Activated CD4-positive, alpha-beta T cell treated with anti-CD3 and anti-CD28 coated beads for 36 hours (primary cell): ENCODE results near the gene ZACN. TPM values are rescaled to one million over a fixed set of nuclear protein-coding genes. Genes with fewer than 3 reads are reported as not detected.
A peak's percentile ranks its signal among the peaks of the same experiment; 100 is the strongest.
"Not testable (repeated sequence)": the region's sequence is repeated elsewhere in the genome, so short reads cannot be mapped to it uniquely, and the experiment has no call there.

Experiments used
- ATAC-seq: fragments of 200-7000 bp; cut with Tn5 transposase; one replicate; pipeline ENCODE4 v1.10.0; 2021; ENCODE audit warnings: mild to moderate bottlenecking, moderate library complexity
- CTCF ChIA-PET: fragments of 350-600 bp; sonication (Branson Sonifier 250); formaldehyde crosslinking; loops from one replicate; lab custom pipeline; 2021; ENCODE audit warnings: antibody characterized with exemption; lab: Charles Lee
- POLR2A ChIA-PET: fragments of 350-600 bp; sonication (Branson Sonifier 250); formaldehyde crosslinking; loops from one replicate; lab custom pipeline; 2021; ENCODE audit warnings: antibody characterized with exemption, inconsistent platforms; lab: Charles Lee
- DNase-seq: peaks from one replicate; pipeline ENCODE4 v3.0.0-alpha.2; 2020
- H3K27ac Mint-ChIP-seq: one replicate; pipeline ENCODE4 v1.8.0; 2021; ENCODE audit warnings: mixed read lengths
- H3K27me3 Mint-ChIP-seq: one replicate; pipeline ENCODE4 v1.8.0; 2021; ENCODE audit warnings: mixed read lengths
- H3K36me3 Mint-ChIP-seq: one replicate; pipeline ENCODE4 v1.8.0; 2021; ENCODE audit warnings: low read depth, mixed read lengths
- H3K4me1 Mint-ChIP-seq: one replicate; pipeline ENCODE4 v1.8.0; 2021; ENCODE audit warnings: mixed read lengths
- H3K4me3 Mint-ChIP-seq: one replicate; pipeline ENCODE4 v1.8.0; 2021; ENCODE audit warnings: mild to moderate bottlenecking, moderate library complexity, mixed read lengths
- H3K9me3 Mint-ChIP-seq: one replicate; pipeline ENCODE4 v1.8.0; 2021; ENCODE audit warnings: low read depth, mixed read lengths
- intact Hi-C, 2 experiments: fragments of 100-400 bp; cut with DNase I in 1 of 2; cut with micrococcal nuclease in 1 of 2; formaldehyde crosslinking; loops; one replicate each; pipeline versions ENCODE4 v1.14.2 to v1.15.1; 2022 to 2024; cut with DNase I, micrococcal nuclease
- total RNA-seq, 2 experiments: library from RNA; stranded (reverse); gene quantifications; one replicate each; pipeline ENCODE4 v1.2.3, GENCODE V29; 2021

The ZACN gene
- total RNA-seq, 2 experiments from 2014 or later: 4.8 to 5.4 TPM

DNA sequence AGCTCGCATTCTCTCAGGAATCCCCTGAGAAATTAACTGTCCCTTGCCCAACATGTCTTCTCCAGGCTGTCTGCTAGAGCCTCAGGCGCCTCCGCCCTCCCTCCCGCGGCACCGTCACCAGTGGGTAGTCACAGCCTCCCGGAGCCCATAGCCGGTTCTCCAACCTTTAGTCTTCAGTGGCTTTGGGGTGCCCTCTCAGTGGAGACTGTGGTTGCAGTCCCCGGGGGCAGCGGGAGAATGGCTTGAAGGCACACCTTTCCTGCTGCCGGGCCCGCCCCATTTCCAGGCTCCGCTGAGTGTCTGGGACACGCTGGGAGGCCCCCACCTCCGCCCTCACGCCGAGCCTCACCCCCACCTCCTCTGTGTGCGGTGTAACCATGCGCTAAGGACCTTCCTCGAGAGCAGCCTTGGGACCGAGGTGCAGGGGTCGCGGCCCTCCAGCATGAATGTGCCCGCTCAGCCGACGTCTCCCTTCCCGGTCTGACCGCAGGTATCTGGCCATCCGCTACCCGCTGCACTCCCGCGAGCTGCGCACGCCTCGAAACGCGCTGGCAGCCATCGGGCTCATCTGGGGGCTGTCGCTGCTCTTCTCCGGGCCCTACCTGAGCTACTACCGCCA, 2.7 kb upstream of the ZACN start:
- H3K4me1 Mint-ChIP-seq: peaks cover 50% of the 10 kb centered on the region
- H3K36me3 Mint-ChIP-seq: peaks cover 6% of the 10 kb centered on the region
- CTCF ChIA-PET: interaction anchor here (1.2 to 1.5 kb wide), 2 partner anchors 62 to 309 kb away, joined by 3 to 5 read pairs; no protein-coding TSS in a partner anchor
- DNase-seq: peak; percentile 35
- no peaks in the 10 kb centered on the region for H3K9me3 Mint-ChIP-seq
- intact Hi-C loops: loop anchor here in 1 of 2 experiments (5.0 kb wide), 1 partner anchor 64 kb away; no protein-coding TSS in a partner anchor
- peak overlapping the region; percentile 57 for H3K4me3 Mint-ChIP-seq
- POLR2A ChIA-PET: no interaction called here
- H3K27me3 Mint-ChIP-seq: peaks cover 40% of the 10 kb centered on the region
- H3K27ac Mint-ChIP-seq: no peak overlapping the region
- no peak for ATAC-seq

DNA sequence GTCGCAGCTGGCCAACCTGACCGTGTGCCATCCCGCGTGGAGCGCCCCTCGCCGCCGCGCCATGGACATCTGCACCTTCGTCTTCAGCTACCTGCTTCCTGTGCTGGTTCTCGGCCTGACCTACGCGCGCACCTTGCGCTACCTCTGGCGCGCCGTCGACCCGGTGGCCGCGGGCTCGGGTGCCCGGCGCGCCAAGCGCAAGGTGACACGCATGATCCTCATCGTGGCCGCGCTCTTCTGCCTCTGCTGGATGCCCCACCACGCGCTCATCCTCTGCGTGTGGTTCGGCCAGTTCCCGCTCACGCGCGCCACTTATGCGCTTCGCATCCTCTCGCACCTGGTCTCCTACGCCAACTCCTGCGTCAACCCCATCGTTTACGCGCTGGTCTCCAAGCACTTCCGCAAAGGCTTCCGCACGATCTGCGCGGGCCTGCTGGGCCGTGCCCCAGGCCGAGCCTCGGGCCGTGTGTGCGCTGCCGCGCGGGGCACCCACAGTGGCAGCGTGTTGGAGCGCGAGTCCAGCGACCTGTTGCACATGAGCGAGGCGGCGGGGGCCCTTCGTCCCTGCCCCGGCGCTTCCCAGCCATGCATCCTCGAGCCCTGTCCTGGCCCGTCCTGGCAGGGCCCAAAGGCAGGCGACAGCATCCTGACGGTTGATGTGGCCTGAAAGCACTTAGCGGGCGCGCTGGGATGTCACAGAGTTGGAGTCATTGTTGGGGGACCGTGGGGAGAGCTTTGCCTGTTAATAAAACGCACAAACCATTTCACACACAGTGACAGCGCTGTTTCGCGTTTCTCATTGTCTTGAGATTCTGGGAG, 2.0 kb upstream of the ZACN start:
- peaks cover 44% of the 10 kb centered on the region for H3K4me1 Mint-ChIP-seq
- ATAC-seq: no peak
- CTCF ChIA-PET: interaction anchor here (1.2 to 1.3 kb wide), 2 partner anchors 202 to 308 kb away, joined by 3 to 4 read pairs; no protein-coding TSS in a partner anchor
- peak overlapping the region; percentile 57 for H3K4me3 Mint-ChIP-seq
- peak; percentile 71 for DNase-seq
- H3K36me3 Mint-ChIP-seq: peaks cover 3% of the 10 kb centered on the region
- H3K27ac Mint-ChIP-seq: peak overlapping the region; percentile 51
- H3K27me3 Mint-ChIP-seq: peaks cover 40% of the 10 kb centered on the region
- POLR2A ChIA-PET: interaction anchor here (0.7 to 0.9 kb wide), 2 partner anchors 10 to 342 kb away, joined by 3 to 7 read pairs; no protein-coding TSS in a partner anchor
- intact Hi-C loops: loop anchor here in 1 of 2 experiments (5.0 kb wide), 1 partner anchor 65 kb away; no protein-coding TSS in a partner anchor
- no peaks in the 10 kb centered on the region for H3K9me3 Mint-ChIP-seq

DNA sequence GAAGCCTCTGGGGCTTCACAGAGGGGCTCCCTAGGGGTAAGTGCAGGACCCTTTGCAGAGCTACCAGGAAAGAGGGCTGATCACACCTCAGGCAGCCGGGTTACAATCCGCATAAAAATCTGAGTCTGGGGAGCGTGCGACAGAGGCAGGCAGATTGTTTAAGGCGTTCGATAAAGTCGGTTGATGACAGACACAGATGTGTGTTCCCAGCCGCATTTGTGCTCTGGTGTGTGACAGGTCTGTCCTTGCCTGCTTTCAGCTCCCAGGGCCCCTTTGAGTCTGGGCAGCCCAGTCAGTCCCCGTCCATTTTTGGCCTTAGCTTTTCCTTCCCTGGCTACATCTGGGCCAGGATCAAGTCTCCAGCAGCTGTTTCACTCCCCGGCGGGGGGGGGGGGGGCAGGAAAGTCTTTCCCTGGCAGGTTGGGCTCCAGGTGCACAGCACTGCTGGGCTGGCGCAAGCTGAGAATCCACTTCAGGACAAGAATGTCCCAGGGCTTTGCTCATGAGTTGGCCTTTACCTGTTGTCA, 1.3 kb upstream of the ZACN start:
- H3K27me3 Mint-ChIP-seq: peaks cover 40% of the 10 kb centered on the region
- peaks cover 44% of the 10 kb centered on the region for H3K4me1 Mint-ChIP-seq

DNA sequence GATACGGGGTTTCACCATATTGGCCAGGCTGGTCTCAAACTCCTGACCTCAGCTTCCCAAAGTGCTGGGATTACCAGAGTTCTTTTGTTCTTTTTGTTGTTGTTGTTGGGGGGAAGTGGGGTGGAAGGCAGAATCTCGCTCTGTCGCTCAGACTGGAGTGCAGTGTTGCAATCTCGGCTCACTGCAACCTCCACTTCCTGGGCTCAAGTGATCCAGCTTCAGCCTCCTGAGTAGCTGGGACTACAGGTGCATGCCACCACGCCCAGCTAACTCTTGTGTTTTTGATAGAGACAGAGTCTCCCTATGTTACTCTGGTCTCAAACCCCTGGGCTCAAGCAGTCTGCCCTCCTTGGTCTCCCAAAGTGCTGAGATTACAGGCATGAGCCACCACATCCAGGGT, 612 bp upstream of the ZACN start:
- H3K4me3 Mint-ChIP-seq, POLR2A ChIA-PET, H3K9me3 Mint-ChIP-seq, H3K36me3 Mint-ChIP-seq, DNase-seq, H3K27ac Mint-ChIP-seq, ATAC-seq: not testable (repeated sequence)
- intact Hi-C loops: loop anchor here in 1 of 2 experiments (5.0 kb wide), 1 partner anchor 66 kb away; no protein-coding TSS in a partner anchor
- CTCF ChIA-PET: interaction anchor here (0.8 to 1.3 kb wide), 3 partner anchors 14 to 221 kb away, joined by 3 to 4 read pairs (median 3); no protein-coding TSS in a partner anchor
- peaks cover 40% of the 10 kb centered on the region for H3K27me3 Mint-ChIP-seq
- peaks cover 42% of the 10 kb centered on the region for H3K4me1 Mint-ChIP-seq

More for the DNA sequence above, 1.3 kb upstream of the ZACN start:
- ATAC-seq (no peak), DNase-seq (no peak)
- Mint-ChIP-seq H3K4me3 (no peak overlapping the region), H3K36me3 (peaks cover 3% of the 10 kb centered on the region), H3K9me3 (no peaks in the 10 kb centered on the region), H3K27ac (no peak overlapping the region)
- intact Hi-C loops: loop anchor here in 1 of 2 experiments (5.0 kb wide), 1 partner anchor 65 kb away; no protein-coding TSS in a partner anchor
- POLR2A ChIA-PET: interaction anchor here (0.6 to 0.9 kb wide), 5 partner anchors 9 to 341 kb away, joined by 3 to 12 read pairs (median 5); no protein-coding TSS in a partner anchor
- CTCF ChIA-PET: interaction anchor here (0.8 to 1.3 kb wide), 2 partner anchors 202 to 222 kb away, joined by 3 to 4 read pairs; no protein-coding TSS in a partner anchor

DNA sequence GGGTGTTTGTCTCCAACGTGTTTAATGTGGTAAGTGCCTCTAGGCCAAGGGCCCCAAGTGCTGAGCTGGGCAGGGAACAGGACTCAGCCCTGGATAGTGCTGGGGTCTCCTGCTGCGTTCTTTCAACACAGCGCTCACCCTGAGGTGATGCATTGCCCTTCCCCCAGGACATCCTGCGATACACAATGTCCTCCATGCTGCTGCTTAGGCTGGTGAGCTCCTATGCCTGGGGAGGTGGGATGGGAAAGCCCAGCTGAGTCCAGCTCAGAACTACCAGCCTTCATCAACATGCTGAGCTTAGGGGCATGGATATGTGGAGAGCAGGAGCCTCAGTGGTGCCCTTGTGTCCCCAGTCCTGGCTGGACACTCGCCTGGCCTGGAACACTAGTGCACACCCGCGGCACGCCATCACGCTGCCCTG, 563 bp downstream of the ZACN start:
- DNase-seq: no peak
- Mint-ChIP-seq H3K9me3 (no peaks in the 10 kb centered on the region), H3K4me1 (peaks cover 42% of the 10 kb centered on the region), H3K27ac (no peak overlapping the region), H3K4me3 (no peak overlapping the region), H3K36me3 (peaks cover 5% of the 10 kb centered on the region), H3K27me3 (peaks cover 36% of the 10 kb centered on the region)
- no peak for ATAC-seq
- ChIA-PET CTCF (interaction anchor here (0.7 to 1.3 kb wide), 5 partner anchors 13 to 60 kb away, joined by 3 to 6 read pairs (median 3); no protein-coding TSS in a partner anchor), POLR2A (no interaction called here)
- intact Hi-C loops: loop anchor here in 1 of 2 experiments (5.0 kb wide), 1 partner anchor 67 kb away; no protein-coding TSS in a partner anchor

DNA sequence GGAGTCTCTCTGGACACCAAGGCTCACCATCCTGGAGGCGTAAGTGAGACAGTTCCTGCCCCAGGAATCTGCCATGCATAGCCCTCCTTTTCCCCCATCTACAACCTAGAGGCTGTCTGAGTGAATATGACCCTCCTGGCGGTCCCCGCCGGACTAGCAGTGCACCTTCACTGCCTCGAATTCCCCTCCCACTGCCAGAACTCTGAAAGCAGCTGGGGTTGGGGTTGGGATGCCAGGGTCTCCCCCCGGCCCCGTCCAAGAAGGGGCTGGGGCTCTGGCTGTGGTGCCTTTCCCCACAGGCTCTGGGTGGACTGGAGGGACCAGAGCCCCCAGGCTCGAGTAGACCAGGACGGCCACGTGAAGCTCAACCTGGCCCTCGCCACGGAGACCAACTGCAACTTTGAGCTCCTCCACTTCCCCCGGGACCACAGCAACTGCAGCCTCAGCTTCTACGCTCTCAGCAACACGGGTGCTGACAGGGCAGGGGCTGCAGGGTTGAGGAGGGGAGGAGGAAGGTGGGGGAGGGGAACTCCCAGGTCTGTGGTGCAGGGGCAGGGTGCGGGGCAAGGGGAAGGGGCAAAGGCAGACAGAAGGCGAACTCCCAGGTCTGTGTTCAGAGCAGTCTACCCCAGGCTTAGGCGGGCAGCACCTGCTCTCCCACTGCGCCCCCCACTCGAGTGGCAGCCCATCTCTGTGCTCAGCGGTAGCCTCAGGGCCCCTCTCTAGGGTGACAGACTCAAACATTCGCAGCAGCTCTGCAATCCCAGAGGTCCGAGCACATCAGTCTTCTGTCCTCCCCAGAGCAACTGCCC, 1.2 kb downstream of the ZACN start:
- H3K27ac Mint-ChIP-seq: no peak overlapping the region
- peaks cover 37% of the 10 kb centered on the region for H3K4me1 Mint-ChIP-seq
- no peaks in the 10 kb centered on the region for H3K9me3 Mint-ChIP-seq
- CTCF ChIA-PET: interaction anchor here (0.6 to 1.3 kb wide), 7 partner anchors 9 to 329 kb away, joined by 3 to 6 read pairs (median 4); no protein-coding TSS in a partner anchor
- no peak overlapping the region for H3K4me3 Mint-ChIP-seq
- peaks cover 3% of the 10 kb centered on the region for H3K36me3 Mint-ChIP-seq
- DNase-seq (peak; percentile 31), ATAC-seq (peak; percentile 18)
- intact Hi-C loops: loop anchor here in 1 of 2 experiments (5.0 kb wide), 1 partner anchor 68 kb away; no protein-coding TSS in a partner anchor
- POLR2A ChIA-PET: interaction anchor here (0.8 to 1.0 kb wide), 2 partner anchors 24 to 100 kb away, joined by 3 to 4 read pairs; no protein-coding TSS in a partner anchor
- peaks cover 31% of the 10 kb centered on the region for H3K27me3 Mint-ChIP-seq

DNA sequence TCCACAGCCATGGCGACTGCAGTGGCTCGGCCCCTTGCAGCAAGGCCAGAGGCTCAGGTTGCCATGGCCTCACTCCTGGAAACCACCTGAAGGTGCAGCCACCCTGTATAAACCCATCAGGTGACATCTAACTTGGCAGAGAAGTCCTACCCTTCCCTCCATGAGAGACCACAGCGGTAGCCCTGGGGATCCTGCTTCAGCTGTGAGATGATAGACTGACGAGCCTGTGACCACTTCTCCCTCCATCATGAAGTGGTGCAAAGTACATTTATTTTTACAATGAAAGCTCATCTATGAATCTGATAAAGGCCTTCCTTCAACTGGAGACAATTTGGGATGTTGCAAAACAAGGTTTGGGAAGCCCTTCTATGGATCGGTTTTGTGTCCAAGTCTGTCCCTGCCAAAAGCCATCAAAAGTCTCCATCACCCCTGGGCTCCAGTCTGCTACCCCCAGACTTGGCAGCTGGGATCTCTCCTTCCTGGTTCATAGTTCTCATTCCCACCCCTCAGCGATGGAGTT, 1.8 kb downstream of the ZACN start:
- H3K9me3 Mint-ChIP-seq: no peaks in the 10 kb centered on the region

DNA sequence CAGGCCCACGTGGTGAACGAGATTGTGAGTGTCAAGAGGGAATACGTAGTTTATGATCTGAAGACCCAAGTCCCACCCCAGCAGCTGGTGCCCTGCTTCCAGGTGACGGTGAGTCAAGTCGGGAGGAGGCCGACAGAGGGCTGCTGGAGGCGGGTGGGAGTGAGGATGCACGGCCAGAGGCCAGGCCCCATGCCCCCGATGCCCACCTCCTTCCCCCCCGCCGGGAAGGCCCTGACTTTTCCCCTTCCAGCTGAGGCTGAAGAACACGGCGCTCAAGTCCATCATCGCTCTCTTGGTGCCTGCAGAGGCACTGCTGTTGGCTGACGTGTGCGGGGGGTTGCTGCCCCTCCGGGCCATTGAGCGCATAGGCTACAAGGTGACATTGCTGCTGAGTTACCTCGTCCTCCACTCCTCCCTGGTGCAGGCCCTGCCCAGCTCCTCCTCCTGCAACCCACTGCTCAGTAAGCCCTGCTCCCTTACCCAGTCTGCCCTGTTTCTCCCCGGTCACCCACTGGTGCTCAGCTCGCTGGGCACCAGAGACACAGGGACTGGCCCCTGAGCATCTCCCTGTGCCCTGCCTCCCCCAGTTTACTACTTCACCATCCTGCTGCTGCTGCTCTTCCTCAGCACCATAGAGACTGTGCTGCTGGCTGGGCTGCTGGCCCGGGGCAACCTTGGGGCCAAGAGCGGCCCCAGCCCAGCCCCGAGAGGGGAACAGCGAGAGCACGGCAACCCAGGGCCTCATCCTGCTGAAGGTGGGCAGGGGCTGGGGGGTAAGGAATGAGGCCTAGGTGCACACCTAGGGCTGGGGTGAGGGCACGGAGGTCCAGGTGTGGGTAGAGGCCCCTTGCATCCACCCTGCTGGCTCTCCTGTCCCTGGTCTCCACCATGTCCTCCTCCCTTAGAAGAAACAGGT, 2.6 kb downstream of the ZACN start:
- Mint-ChIP-seq H3K4me3 (no peak overlapping the region), H3K27ac (no peak overlapping the region), H3K4me1 (peaks cover 25% of the 10 kb centered on the region), H3K27me3 (peaks cover 18% of the 10 kb centered on the region), H3K36me3 (peaks cover 3% of the 10 kb centered on the region), H3K9me3 (no peaks in the 10 kb centered on the region)
- ChIA-PET CTCF (interaction anchor here (1.3 kb wide), 1 partner anchor 14 kb away, joined by 4 read pairs; no protein-coding TSS in a partner anchor), POLR2A (no interaction called here)
- no peak for DNase-seq
- no peak for ATAC-seq
- intact Hi-C loops: no loop called here

More for the DNA sequence above, 1.8 kb downstream of the ZACN start:
- ChIA-PET CTCF (interaction anchor here (0.6 to 1.3 kb wide), 5 partner anchors 9 to 328 kb away, joined by 3 to 4 read pairs (median 3); no protein-coding TSS in a partner anchor), POLR2A (interaction anchor here (0.8 to 1.0 kb wide), 2 partner anchors 24 to 99 kb away, joined by 3 to 4 read pairs; no protein-coding TSS in a partner anchor)
- Mint-ChIP-seq H3K27ac (no peak overlapping the region), H3K4me1 (peaks cover 31% of the 10 kb centered on the region), H3K36me3 (peaks cover 3% of the 10 kb centered on the region), H3K27me3 (peaks cover 25% of the 10 kb centered on the region), H3K4me3 (no peak overlapping the region)
- ATAC-seq: no peak
- DNase-seq: no peak
- intact Hi-C loops: no loop called here
